Measurements from ENCODE around the gene DGCR6. TPM values are rescaled to one million over a fixed set of nuclear protein-coding genes. Genes with fewer than 3 reads are reported as not detected.
"Not testable (repeated sequence)": the region's sequence is repeated elsewhere in the genome, so short reads cannot be mapped to it uniquely, and the experiment has no call there.

DGCR6 gene
- total RNA-seq, 4 donors from 2014 or later, result 1.2 to 5.5 (median 2.2) TPM

GRCh38 chr22:18954303-18954989 is 48.3 kb downstream of the DGCR6 start:
- H3K9me3 ChIP-seq; DNase-seq (ENCODE audit: extremely low spot score); H3K4me3 ChIP-seq; intact Hi-C loops (cut with DNase I); H3K4me1 ChIP-seq; H3K36me3 ChIP-seq; H3K27ac ChIP-seq (replicated peaks in 1 of 4): not testable (repeated sequence)
- WGBS, result 36% methylated on average over 5 of the region's 14 CpGs
- H3K27me3 ChIP-seq, result peaks cover 0 to 59% (median 0%) of the 10 kb centered on the region in 4 donors
- peak; percentile 75 to 89 (median 77) for TF ChIP-seq CTCF (IDR thresholded peaks at IDR 0.05)

GRCh38 chr22:18954990-18955571 is 49.0 kb downstream of the DGCR6 start:
- no peaks in the 10 kb centered on the region for H3K9me3 ChIP-seq
- no peak for TF ChIP-seq POLR2AphosphoS5 (IDR thresholded peaks at IDR 0.05)
- no peak for TF ChIP-seq CTCF (IDR thresholded peaks at IDR 0.05)
- no peak for TF ChIP-seq EP300 (IDR thresholded peaks at IDR 0.05)
- no peak for TF ChIP-seq POLR2A (IDR thresholded peaks at IDR 0.05; ENCODE audit: low read depth)
- DNase-seq (ENCODE audit: extremely low spot score), result no peak
- H3K27me3 ChIP-seq, result peaks cover 0 to 53% (median 0%) of the 10 kb centered on the region in 4 donors
- intact Hi-C loops (cut with DNase I), result no loop called here
- no peak overlapping the region for H3K27ac ChIP-seq (replicated peaks in 1 of 4)
- no peaks in the 10 kb centered on the region for H3K4me1 ChIP-seq
- H3K36me3 ChIP-seq, result no peaks in the 10 kb centered on the region
- H3K4me3 ChIP-seq, result no peak overlapping the region
- 91% methylated on average over 10 of the region's 15 CpGs for WGBS

- DNase-seq (ENCODE audit: extremely low spot score), result no peak
- 89% methylated on average over 7 of the region's 10 CpGs for WGBS
- H3K4me3 ChIP-seq, result no peak overlapping the region
- H3K27ac ChIP-seq (replicated peaks in 1 of 4), result no peak overlapping the region
- intact Hi-C loops (cut with DNase I), result no loop called here
- no peak for TF ChIP-seq EP300 (IDR thresholded peaks at IDR 0.05)
- TF ChIP-seq CTCF (IDR thresholded peaks at IDR 0.05), result no peak
- TF ChIP-seq POLR2AphosphoS5 (IDR thresholded peaks at IDR 0.05), result no peak
- no peak for TF ChIP-seq POLR2A (IDR thresholded peaks at IDR 0.05; ENCODE audit: low read depth)
- H3K4me1 ChIP-seq, result no peaks in the 10 kb centered on the region
- peaks cover 0 to 46% (median 0%) of the 10 kb centered on the region in 4 donors for H3K27me3 ChIP-seq
- H3K9me3 ChIP-seq, result no peaks in the 10 kb centered on the region
- H3K36me3 ChIP-seq, result no peaks in the 10 kb centered on the region
Observed at GRCh38 chr22:18955696-18956095, 49.6 kb downstream of the DGCR6 start.

GRCh38 chr22:18956121-18956895 is 50.2 kb downstream of the DGCR6 start:
- H3K4me3 ChIP-seq; H3K27ac ChIP-seq (replicated peaks in 1 of 4); H3K9me3 ChIP-seq; H3K36me3 ChIP-seq; DNase-seq (ENCODE audit: extremely low spot score); H3K4me1 ChIP-seq; intact Hi-C loops (cut with DNase I): not testable (repeated sequence)
- H3K27me3 ChIP-seq, result peaks cover 0 to 40% (median 0%) of the 10 kb centered on the region in 4 donors
- 69% methylated on average over 12 of the region's 15 CpGs for WGBS

GRCh38 chr22:18956956-18957355 is 50.8 kb downstream of the DGCR6 start:
- H3K27ac ChIP-seq (replicated peaks in 1 of 4); intact Hi-C loops (cut with DNase I); DNase-seq (ENCODE audit: extremely low spot score); H3K4me3 ChIP-seq; H3K4me1 ChIP-seq; H3K9me3 ChIP-seq; H3K36me3 ChIP-seq: not testable (repeated sequence)
- 65% methylated on average over 13 of the region's 15 CpGs for WGBS
- peaks cover 0 to 37% (median 0%) of the 10 kb centered on the region in 4 donors for H3K27me3 ChIP-seq

GRCh38 chr22:18957621-18958320 is 51.7 kb downstream of the DGCR6 start:
- H3K9me3 ChIP-seq; H3K27ac ChIP-seq (replicated peaks in 1 of 4); H3K4me3 ChIP-seq; DNase-seq (ENCODE audit: extremely low spot score); H3K4me1 ChIP-seq; H3K36me3 ChIP-seq; intact Hi-C loops (cut with DNase I): not testable (repeated sequence)
- WGBS, result 90% methylated on average over 2 of the region's 18 CpGs
- peaks cover 0 to 33% (median 0%) of the 10 kb centered on the region in 4 donors for H3K27me3 ChIP-seq

GRCh38 chr22:18958321-18958705 is 52.2 kb downstream of the DGCR6 start:
- no CpG with 5 or more reads among the region's 18 CpGs for WGBS
- H3K9me3 ChIP-seq; intact Hi-C loops (cut with DNase I); H3K27ac ChIP-seq (replicated peaks in 1 of 4); DNase-seq (ENCODE audit: extremely low spot score); H3K36me3 ChIP-seq; H3K4me3 ChIP-seq; H3K4me1 ChIP-seq: not testable (repeated sequence)
- H3K27me3 ChIP-seq, result peaks cover 0 to 29% (median 0%) of the 10 kb centered on the region in 4 donors

- DNase-seq (ENCODE audit: extremely low spot score); H3K27ac ChIP-seq (replicated peaks in 1 of 4); H3K36me3 ChIP-seq; H3K4me1 ChIP-seq; intact Hi-C loops (cut with DNase I); H3K9me3 ChIP-seq; H3K4me3 ChIP-seq: not testable (repeated sequence)
- H3K27me3 ChIP-seq, result peaks cover 0 to 25% (median 0%) of the 10 kb centered on the region in 4 donors
- WGBS, result 69% methylated on average over 12 of the region's 14 CpGs
Observed at GRCh38 chr22:18958738-18959137, 52.6 kb downstream of the DGCR6 start.

All from esophagus muscularis mucosa (tissue), 4 donors.